ENCODE results near the gene PRPF8. TPM values are rescaled to one million over a fixed set of nuclear protein-coding genes. Genes with fewer than 3 reads are reported as not detected.

PRPF8 gene
- total RNA-seq (2014; rRNA removed; shearing (Covaris generic)) = 72.2 and 76.9 TPM in 2 replicates
- polyA plus RNA-seq (2016; fragmentation: Nextera tagmentation; extraction: Ambion mirVana) = 90.3 and 93.8 TPM in 2 replicates

DNA sequence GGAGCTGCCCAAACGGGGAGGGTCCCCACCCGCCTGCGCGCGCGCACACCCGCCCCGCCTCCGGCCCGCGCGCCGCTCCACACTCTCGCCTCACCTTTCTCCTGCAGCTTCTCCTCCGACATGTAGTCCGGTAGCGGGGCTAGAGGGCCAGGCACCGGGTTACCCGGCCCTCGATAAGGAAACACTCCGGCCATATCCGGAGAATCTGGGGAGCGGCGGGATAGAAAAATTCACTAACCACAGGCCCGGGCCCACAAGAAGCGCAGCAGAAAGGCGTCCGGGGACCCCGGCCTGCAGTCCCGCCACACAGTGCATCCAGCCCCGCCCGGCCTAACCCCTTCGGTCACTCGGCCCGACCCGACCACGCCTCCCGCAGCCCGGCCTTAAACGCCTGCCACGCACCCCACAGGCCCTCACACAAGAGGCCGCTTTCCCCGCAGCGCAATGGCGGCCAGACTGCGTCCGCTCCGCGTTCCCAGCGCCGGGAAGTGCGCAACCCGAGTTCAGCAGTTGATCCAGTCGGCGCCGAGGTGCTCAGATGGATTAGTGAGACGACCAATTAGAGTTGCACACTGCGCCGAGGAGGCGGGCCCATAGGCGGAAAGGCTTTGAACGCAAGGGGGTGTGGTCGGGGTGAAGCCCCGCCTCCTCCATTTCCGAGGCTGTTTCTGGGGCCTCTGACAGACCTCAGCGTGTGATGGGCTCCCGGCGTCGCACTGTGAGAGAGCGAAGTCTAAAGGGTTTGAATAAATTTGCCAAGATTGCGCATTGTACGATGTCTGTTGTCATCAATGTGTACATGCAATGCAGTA, at the start of gene PRPF8:
TSS of gene PRPF8 (minus strand) at position 490 of the 812 bp plus-strand sequence. CDS start at position 194, 296 bp downstream.
- H3K27ac ChIP-seq = peak within 1 kb of the TSS; percentile 81
- H3K79me2 ChIP-seq (ENCODE audit: insufficient read depth) = peaks cover 48% of the 10 kb centered on the region
- no peaks in the 10 kb centered on the region for H3K27me3 ChIP-seq (replicated peaks; ENCODE audit: insufficient read depth)
- peak within 1 kb of the TSS; percentile 84 for H3K4me3 ChIP-seq
- peaks cover 7% of the 10 kb centered on the region for H3K4me1 ChIP-seq (ENCODE audit: insufficient read depth)
- no peak for TF ChIP-seq EZH2phosphoT487 (IDR thresholded peaks at IDR 0.05; ENCODE audit: insufficient read depth, low read depth)
- WGBS, 2 experiments (ENCODE audit: low coverage in 1 of 2, low lambda C conversion rate in 2 of 2, missing lambda C conversion rate in 2 of 2) = 0% methylated on average over 63 to 72 of the region's 72 CpGs
- peak; percentile 99 for DNase-seq
- 0 out of 2 replicates have a peak, but pooled peaks cover 6% of the 10 kb centered on the region for H4K20me1 ChIP-seq (ENCODE audit: insufficient read depth)
- in situ Hi-C loops (cut with MboI) = no loop called here
- peaks cover 34% of the 10 kb centered on the region for H3K36me3 ChIP-seq (ENCODE audit: low read depth)
- H3K9me2 ChIP-seq (ENCODE audit: insufficient read depth) = no peaks in the 10 kb centered on the region
- H3F3A ChIP-seq (ENCODE audit: insufficient read depth) = no peaks in the 10 kb centered on the region
- no peaks in the 10 kb centered on the region for H3K9me3 ChIP-seq (ENCODE audit: low read depth)
- peak within 1 kb of the TSS; percentile 99 for H2AFZ ChIP-seq
- H3K4me2 ChIP-seq (ENCODE audit: unreplicated experiment) = peak within 1 kb of the TSS; percentile 92
- peak within 1 kb of the TSS; percentile 91 for H3K9ac ChIP-seq

GRCh38 chr17:1733759-1734158, 49.1 kb upstream of the PRPF8 start:
- no peaks in the 10 kb centered on the region for H3K36me3 ChIP-seq (ENCODE audit: low read depth)
- TF ChIP-seq EZH2phosphoT487 (IDR thresholded peaks at IDR 0.05; ENCODE audit: insufficient read depth, low read depth) = no peak
- TF ChIP-seq EZH2 (IDR thresholded peaks at IDR 0.05; ENCODE audit: insufficient read depth, poor library complexity, severe bottlenecking) = no peak
- H4K20me1 ChIP-seq (ENCODE audit: insufficient read depth) = no peaks in the 10 kb centered on the region
- H3F3A ChIP-seq (ENCODE audit: insufficient read depth) = peaks cover 7% of the 10 kb centered on the region; the same call in 1 of the 2 replicates
- no peak overlapping the region for H3K4me3 ChIP-seq
- 96 to 98% methylated on average over 29 to 38 of the region's 38 CpGs for WGBS, 2 experiments (ENCODE audit: low coverage in 1 of 2, low lambda C conversion rate in 2 of 2, missing lambda C conversion rate in 2 of 2)
- no peak overlapping the region for H3K27ac ChIP-seq
- no peak overlapping the region for H3K4me2 ChIP-seq (ENCODE audit: unreplicated experiment)
- H3K4me1 ChIP-seq (ENCODE audit: insufficient read depth) = peaks cover 18% of the 10 kb centered on the region
- no peaks in the 10 kb centered on the region for H3K9me2 ChIP-seq (ENCODE audit: insufficient read depth)
- no peak for DNase-seq
- in situ Hi-C loops (cut with MboI) = no loop called here
- no peak overlapping the region for H2AFZ ChIP-seq
- no peaks in the 10 kb centered on the region for H3K9me3 ChIP-seq (ENCODE audit: low read depth)
- H3K79me2 ChIP-seq (ENCODE audit: insufficient read depth) = 0 out of 2 replicates have a peak, but pooled peaks cover 5% of the 10 kb centered on the region
- H3K27me3 ChIP-seq (replicated peaks; ENCODE audit: insufficient read depth) = no peaks in the 10 kb centered on the region
- no peak overlapping the region for H3K9ac ChIP-seq

DNA sequence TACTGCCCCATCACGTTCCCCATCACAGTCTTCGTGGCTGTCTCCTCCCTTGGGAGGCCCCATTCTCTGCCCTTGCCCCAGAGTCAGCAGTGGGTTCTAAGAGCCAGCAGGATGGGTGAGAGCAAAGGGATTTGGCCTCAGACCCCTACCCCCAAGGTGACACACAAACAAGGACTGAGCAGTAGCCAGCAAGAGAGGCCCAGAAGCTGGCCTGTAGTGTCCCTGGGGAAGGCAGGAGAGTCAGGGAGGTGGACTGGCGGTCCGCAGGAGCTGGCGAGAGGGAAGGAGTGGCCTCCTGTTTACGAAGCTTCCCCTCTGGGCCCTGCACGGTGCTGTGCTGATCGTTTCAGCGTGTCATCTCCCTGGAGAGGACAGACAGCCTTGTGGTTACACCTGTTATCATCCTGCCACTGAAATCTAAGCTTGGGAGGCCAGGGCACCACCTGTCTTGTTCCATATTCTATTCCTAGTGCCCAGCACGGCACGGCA, 48.2 kb upstream of the PRPF8 start:
- no peaks in the 10 kb centered on the region for H3K36me3 ChIP-seq (ENCODE audit: low read depth)
- no peak overlapping the region for H3K9ac ChIP-seq
- no peak overlapping the region for H3K4me2 ChIP-seq (ENCODE audit: unreplicated experiment)
- no peak overlapping the region for H3K27ac ChIP-seq
- no peaks in the 10 kb centered on the region for H3K9me3 ChIP-seq (ENCODE audit: low read depth)
- no peaks in the 10 kb centered on the region for H3K9me2 ChIP-seq (ENCODE audit: insufficient read depth)
- no peak overlapping the region for H2AFZ ChIP-seq
- TF ChIP-seq EZH2 (IDR thresholded peaks at IDR 0.05; ENCODE audit: insufficient read depth, poor library complexity, severe bottlenecking) = no peak
- no peak for TF ChIP-seq EZH2phosphoT487 (IDR thresholded peaks at IDR 0.05; ENCODE audit: insufficient read depth, low read depth)
- H3K79me2 ChIP-seq (ENCODE audit: insufficient read depth) = 0 out of 2 replicates have a peak, but pooled peaks cover 5% of the 10 kb centered on the region
- no peak overlapping the region for H3K4me3 ChIP-seq
- no peaks in the 10 kb centered on the region for H4K20me1 ChIP-seq (ENCODE audit: insufficient read depth)
- 83 to 86% methylated on average over 11 of the region's 11 CpGs for WGBS, 2 experiments (ENCODE audit: low coverage in 1 of 2, low lambda C conversion rate in 2 of 2, missing lambda C conversion rate in 2 of 2)
- H3K4me1 ChIP-seq (ENCODE audit: insufficient read depth) = peaks cover 18% of the 10 kb centered on the region
- in situ Hi-C loops (cut with MboI) = no loop called here
- H3F3A ChIP-seq (ENCODE audit: insufficient read depth) = peaks cover 7% of the 10 kb centered on the region; the same call in 1 of the 2 replicates
- no peak for DNase-seq
- no peaks in the 10 kb centered on the region for H3K27me3 ChIP-seq (replicated peaks; ENCODE audit: insufficient read depth)

GRCh38 chr17:1732241-1732832, 47.7 kb upstream of the PRPF8 start:
- TF ChIP-seq EZH2 (IDR thresholded peaks at IDR 0.05; ENCODE audit: insufficient read depth, poor library complexity, severe bottlenecking) (no peak), EZH2phosphoT487 (IDR thresholded peaks at IDR 0.05; ENCODE audit: insufficient read depth, low read depth) (no peak)
- peaks cover 18% of the 10 kb centered on the region for H3K4me1 ChIP-seq (ENCODE audit: insufficient read depth)
- no peaks in the 10 kb centered on the region for H3K36me3 ChIP-seq (ENCODE audit: low read depth)
- 0 out of 2 replicates have a peak, but pooled peaks cover 5% of the 10 kb centered on the region for H3K79me2 ChIP-seq (ENCODE audit: insufficient read depth)
- no peak overlapping the region for H2AFZ ChIP-seq
- DNase-seq = no peak
- in situ Hi-C loops (cut with MboI) = no loop called here
- H3K4me2 ChIP-seq (ENCODE audit: unreplicated experiment) = no peak overlapping the region
- H3K27ac ChIP-seq = no peak overlapping the region
- H3K9me3 ChIP-seq (ENCODE audit: low read depth) = no peaks in the 10 kb centered on the region
- WGBS, 2 experiments (ENCODE audit: low coverage in 1 of 2, low lambda C conversion rate in 2 of 2, missing lambda C conversion rate in 2 of 2) = 95 to 98% methylated on average over 16 to 18 of the region's 22 CpGs
- H4K20me1 ChIP-seq (ENCODE audit: insufficient read depth) = no peaks in the 10 kb centered on the region
- peaks cover 7% of the 10 kb centered on the region; the same call in 1 of the 2 replicates for H3F3A ChIP-seq (ENCODE audit: insufficient read depth)
- H3K4me3 ChIP-seq = no peak overlapping the region
- H3K9me2 ChIP-seq (ENCODE audit: insufficient read depth) = no peaks in the 10 kb centered on the region
- no peaks in the 10 kb centered on the region for H3K27me3 ChIP-seq (replicated peaks; ENCODE audit: insufficient read depth)
- no peak overlapping the region for H3K9ac ChIP-seq

All from GM23248 (cell line).